Pulmonary artery endothelial cell (primary cell): ENCODE measurements around the gene MAB21L4. TPM values are rescaled to one million over a fixed set of nuclear protein-coding genes. Genes with fewer than 3 reads are reported as not detected.

Experiments
- DNase-seq: peaks from one replicate; pipeline ENCODE4 v3.0.0-alpha.2; 2011; ENCODE audit warnings: low read depth, low spot score
- total RNA-seq: library from RNA; depleted of rRNA; stranded (reverse); fragments of >200 nt; gene quantifications from 2 replicates; pipeline ENCODE4 v1.2.3, GENCODE V29; 2014

The MAB21L4 gene
- total RNA-seq, 1 donor from 2014 or later = not detected

DNA sequence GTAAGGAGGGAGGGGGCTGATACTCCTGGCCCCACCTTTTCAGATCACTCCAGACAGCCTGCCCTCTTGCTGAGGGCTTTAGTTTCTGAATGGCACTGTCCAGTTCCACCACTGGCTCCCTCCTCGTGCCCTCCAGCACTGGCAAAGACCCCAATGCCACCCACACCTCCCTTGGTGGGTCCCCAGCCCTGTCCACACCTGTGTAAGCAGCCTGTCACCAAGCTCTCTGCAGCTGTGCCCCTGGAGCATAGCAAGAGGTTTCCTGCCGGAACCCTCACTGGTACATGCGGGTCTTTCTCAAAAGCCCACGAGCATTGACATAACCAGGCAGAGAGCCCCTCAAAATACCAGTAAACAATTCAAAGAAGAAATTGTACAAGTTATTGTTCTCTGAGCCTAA is 58.3 kb downstream of the MAB21L4 start:
- DNase-seq = no peak

GRCh38 chr2:240836781-240837467 is 59.0 kb downstream of the MAB21L4 start:
- DNase-seq = no peak

Other genes with a start within 250 kb of the MAB21L4 start
- gene AQP12B, start 213.3 kb downstream of the MAB21L4 start, total RNA-seq = not detected in 2 replicates
- not detected in 2 replicates for gene AQP12A, start 204.3 kb downstream of the MAB21L4 start, total RNA-seq
- 0.07 TPM in 1 of 2 replicates, not detected in the other for gene KIF1A, start 75.9 kb downstream of the MAB21L4 start, total RNA-seq
- gene AGXT, start 27.3 kb downstream of the MAB21L4 start, total RNA-seq = not detected in 2 replicates
- gene CROCC2, start 10.2 kb upstream of the MAB21L4 start, total RNA-seq = not detected in 2 replicates
- gene SNED1, start 102.5 kb upstream of the MAB21L4 start, total RNA-seq = 12.8 and 16.6 TPM in 2 replicates
- 48.1 TPM in 2 replicates for gene MTERF4, start 206.1 kb upstream of the MAB21L4 start, total RNA-seq